ENCODE measurements around the gene SLC43A1. TPM values are rescaled to one million over a fixed set of nuclear protein-coding genes. Genes with fewer than 3 reads are reported as not detected.

Gene SLC43A1
- total RNA-seq, 2 experiments from 2014 or later, result 27.6 to 28.7 TPM

DNA sequence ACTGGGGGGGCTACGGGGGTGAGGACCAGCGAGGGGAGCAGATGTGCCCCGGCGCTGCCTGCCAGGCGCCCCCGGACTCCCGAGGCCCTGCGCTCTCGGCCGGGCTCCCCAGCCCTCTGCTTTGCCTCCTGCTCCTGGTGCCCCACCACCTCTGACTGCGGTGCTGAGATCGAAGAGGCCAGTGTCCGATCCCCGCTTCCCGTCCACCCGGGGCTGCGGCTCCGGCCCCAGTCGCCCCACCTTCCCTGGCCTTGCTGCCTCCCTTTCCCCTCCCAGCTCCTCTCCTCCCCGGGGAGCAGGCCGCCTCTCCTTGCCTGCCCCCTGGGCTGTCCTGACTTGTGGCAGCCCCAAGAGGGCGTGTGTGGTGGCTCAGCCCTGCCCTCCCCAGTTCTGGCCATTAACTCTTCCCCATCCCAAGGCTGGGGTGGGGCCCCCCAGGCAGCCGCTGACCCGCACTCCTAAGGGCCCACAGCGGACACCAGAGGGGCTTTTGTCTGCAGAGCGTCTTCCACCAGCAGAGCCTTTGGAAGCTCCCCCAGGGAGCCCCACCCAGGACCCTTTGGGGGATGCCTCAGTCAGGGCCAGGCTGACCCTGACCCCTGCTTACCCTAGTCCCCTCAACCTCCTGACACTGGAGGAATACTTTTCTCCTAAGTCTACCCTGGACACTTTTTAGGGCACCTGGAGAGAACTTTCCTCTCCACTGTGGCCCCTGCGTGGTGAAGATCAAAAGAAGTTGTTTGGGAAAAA is 38.6 kb downstream of the SLC43A1 start:
- ChIA-PET POLR2A (interaction anchor here (1.3 kb wide), 1 partner anchor 17 kb away, joined by 3 read pairs; no protein-coding TSS in a partner anchor), CTCF (interaction anchor here (0.6 to 10.9 kb wide), 12 partner anchors 14 to 227 kb away, joined by 3 to 124 read pairs (median 4); partner anchors contain the start of gene RTN4RL2)
- H3K4me3 Mint-ChIP-seq, result peak overlapping the region; percentile 59
- H3K27ac Mint-ChIP-seq, result peak overlapping the region; percentile 35
- peaks cover 30% of the 10 kb centered on the region for H3K4me1 Mint-ChIP-seq
- DNase-seq (peak; percentile 59), ATAC-seq (peak; percentile 49)
- no peaks in the 10 kb centered on the region for H3K36me3 Mint-ChIP-seq (ENCODE audit: low read depth)
- H3K27me3 Mint-ChIP-seq, result peaks cover 14% of the 10 kb centered on the region
- intact Hi-C loops (cut with DNase I, micrococcal nuclease), result loop anchor here (1.0 to 5.0 kb wide), 2 partner anchors 17 to 50 kb away; partner anchors contain the start of genes RTN4RL2 (in 1 of the 2) and SLC43A3 (in 1 of the 2)
- H3K9me3 Mint-ChIP-seq (ENCODE audit: low read depth), result no peaks in the 10 kb centered on the region

GRCh38 chr11:57476047-57476756 is 39.3 kb downstream of the SLC43A1 start:
- DNase-seq (peak; percentile 50), ATAC-seq (peak; percentile 8)
- Mint-ChIP-seq H3K36me3 (ENCODE audit: low read depth) (no peaks in the 10 kb centered on the region), H3K4me3 (peak overlapping the region; percentile 59), H3K4me1 (peaks cover 30% of the 10 kb centered on the region), H3K27me3 (peaks cover 7% of the 10 kb centered on the region), H3K27ac (peak overlapping the region; percentile 37), H3K9me3 (ENCODE audit: low read depth) (no peaks in the 10 kb centered on the region)
- intact Hi-C loops (cut with DNase I, micrococcal nuclease), result loop anchor here (1.0 to 5.0 kb wide), 2 partner anchors 16 to 49 kb away; partner anchors contain the start of genes RTN4RL2 (in 1 of the 2) and SLC43A3 (in 1 of the 2)
- ChIA-PET POLR2A (no interaction called here), CTCF (interaction anchor here (0.6 to 10.9 kb wide), 7 partner anchors 14 to 176 kb away, joined by 3 to 124 read pairs (median 4); partner anchors contain the start of gene RTN4RL2)

DNA sequence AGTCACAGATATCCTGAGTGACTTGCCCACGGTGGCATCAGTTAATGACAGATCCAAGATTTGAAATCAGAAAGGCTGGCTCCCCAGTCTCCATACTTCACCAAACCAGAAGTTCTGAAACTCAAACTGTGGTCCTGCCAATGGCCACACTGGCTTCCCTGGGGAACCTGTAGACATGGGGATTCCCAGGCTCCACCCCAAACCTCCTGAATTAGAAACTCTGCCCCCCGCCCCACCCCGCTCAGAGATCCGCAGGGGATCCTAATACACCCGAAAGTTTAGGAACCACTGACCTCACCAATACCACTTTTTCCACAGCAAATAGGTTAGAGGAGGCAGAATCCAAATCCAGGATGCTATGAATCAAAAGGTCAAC is 39.8 kb downstream of the SLC43A1 start:
- Mint-ChIP-seq H3K36me3 (ENCODE audit: low read depth) (no peaks in the 10 kb centered on the region), H3K27ac (peak overlapping the region; percentile 37), H3K9me3 (ENCODE audit: low read depth) (no peaks in the 10 kb centered on the region), H3K27me3 (peaks cover 5% of the 10 kb centered on the region), H3K4me1 (peaks cover 30% of the 10 kb centered on the region), H3K4me3 (peak overlapping the region; percentile 59)
- no peak for ATAC-seq
- ChIA-PET POLR2A (no interaction called here), CTCF (interaction anchor here (0.7 to 10.9 kb wide), 5 partner anchors 16 to 180 kb away, joined by 3 to 124 read pairs (median 5); partner anchors contain the start of gene RTN4RL2)
- DNase-seq, result no peak
- intact Hi-C loops (cut with DNase I, micrococcal nuclease), result loop anchor here (1.0 to 5.0 kb wide), 2 partner anchors 15 to 48 kb away; partner anchors contain the start of genes RTN4RL2 (in 1 of the 2) and SLC43A3 (in 1 of the 2)

GRCh38 chr11:57475191-57475590 is 40.3 kb downstream of the SLC43A1 start:
- intact Hi-C loops (cut with DNase I, micrococcal nuclease), result loop anchor here in 1 of 2 experiments (5.0 kb wide), 1 partner anchor 48 kb away; the partner anchor contains the start of gene SLC43A3
- POLR2A ChIA-PET, result no interaction called here
- no peak for ATAC-seq
- H3K36me3 Mint-ChIP-seq (ENCODE audit: low read depth), result no peaks in the 10 kb centered on the region
- CTCF ChIA-PET, result interaction anchor here (0.7 to 3.7 kb wide), 9 partner anchors 9 to 289 kb away, joined by 3 to 16 read pairs (median 4); partner anchors contain the start of gene TIMM10
- peaks cover 5% of the 10 kb centered on the region for H3K27me3 Mint-ChIP-seq
- H3K9me3 Mint-ChIP-seq (ENCODE audit: low read depth), result no peaks in the 10 kb centered on the region
- DNase-seq, result no peak
- peaks cover 30% of the 10 kb centered on the region for H3K4me1 Mint-ChIP-seq
- no peak overlapping the region for H3K4me3 Mint-ChIP-seq
- H3K27ac Mint-ChIP-seq, result no peak overlapping the region

- intact Hi-C loops (cut with DNase I, micrococcal nuclease), result loop anchor here in 1 of 2 experiments (5.0 kb wide), 1 partner anchor 47 kb away; the partner anchor contains the start of gene SLC43A3
- ChIA-PET CTCF (interaction anchor here (0.7 to 3.7 kb wide), 10 partner anchors 9 to 289 kb away, joined by 3 to 16 read pairs (median 4); partner anchors contain the start of gene TIMM10), POLR2A (interaction anchor here (0.6 to 0.7 kb wide), 2 partner anchors 53 to 1428 kb away, joined by 3 to 4 read pairs; no protein-coding TSS in a partner anchor)
- Mint-ChIP-seq H3K4me3 (no peak overlapping the region), H3K27me3 (peaks cover 5% of the 10 kb centered on the region), H3K27ac (no peak overlapping the region), H3K4me1 (peaks cover 30% of the 10 kb centered on the region), H3K36me3 (ENCODE audit: low read depth) (no peaks in the 10 kb centered on the region), H3K9me3 (ENCODE audit: low read depth) (no peaks in the 10 kb centered on the region)
- ATAC-seq, result no peak
- no peak for DNase-seq
Observed at GRCh38 chr11:57474803-57475115, 40.7 kb downstream of the SLC43A1 start.

DNA sequence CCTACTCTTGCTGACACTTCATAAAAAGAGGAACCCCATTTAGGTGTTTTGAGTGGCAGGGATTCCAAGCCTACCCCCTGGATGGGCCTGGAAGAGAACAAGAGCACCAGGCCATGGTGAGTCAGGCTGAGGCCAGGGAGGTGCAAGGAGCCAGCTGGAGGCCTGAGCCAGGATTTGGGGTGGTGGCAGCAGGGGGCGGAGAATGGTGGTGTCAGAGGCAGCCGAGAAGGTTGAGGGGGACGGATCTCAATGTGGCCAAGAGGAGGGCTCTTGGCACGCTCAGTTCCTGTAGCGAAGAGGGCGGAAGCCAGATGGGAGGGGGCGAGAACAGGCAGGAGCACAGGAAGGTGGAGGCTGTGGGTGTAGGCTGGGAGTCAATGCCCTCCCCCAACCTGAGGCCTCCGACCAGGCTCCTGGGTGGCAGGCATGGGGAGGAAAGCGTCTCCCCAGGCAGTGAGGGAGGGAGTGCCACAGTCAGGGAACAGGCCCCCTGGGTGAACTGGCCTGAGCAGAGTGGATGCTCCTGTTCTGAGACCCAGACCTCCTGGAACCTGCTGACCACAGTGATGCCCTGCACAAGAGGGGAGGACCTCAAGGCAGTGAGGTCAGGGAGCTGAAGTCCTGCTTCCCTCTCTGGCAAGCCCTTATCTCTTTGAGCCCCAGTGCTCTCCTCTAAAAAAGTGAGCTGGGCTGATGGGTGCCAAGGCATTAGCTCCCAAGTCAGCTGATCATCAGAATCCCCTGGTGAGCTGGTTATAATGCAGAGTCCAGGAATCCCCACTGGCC is 41.3 kb downstream of the SLC43A1 start:
- intact Hi-C loops (cut with DNase I, micrococcal nuclease), result no loop called here
- ChIA-PET CTCF (interaction anchor here (0.6 to 4.5 kb wide), 12 partner anchors 8 to 290 kb away, joined by 3 to 38 read pairs (median 4); partner anchors contain the start of genes RTN4RL2 and TIMM10), POLR2A (interaction anchor here (0.6 to 0.7 kb wide), 2 partner anchors 53 to 1428 kb away, joined by 3 to 4 read pairs; no protein-coding TSS in a partner anchor)
- Mint-ChIP-seq H3K27ac (peak overlapping the region; percentile 14), H3K4me3 (peak overlapping the region; percentile 8), H3K27me3 (peaks cover 5% of the 10 kb centered on the region), H3K4me1 (peaks cover 30% of the 10 kb centered on the region), H3K9me3 (ENCODE audit: low read depth) (no peaks in the 10 kb centered on the region), H3K36me3 (ENCODE audit: low read depth) (no peaks in the 10 kb centered on the region)
- peak; percentile 66 for DNase-seq
- peak; percentile 73 for ATAC-seq

- H3K9me3 Mint-ChIP-seq (ENCODE audit: low read depth), result no peaks in the 10 kb centered on the region
- POLR2A ChIA-PET, result no interaction called here
- ATAC-seq (no peak), DNase-seq (no peak)
- peaks cover 5% of the 10 kb centered on the region for H3K27me3 Mint-ChIP-seq
- no peak overlapping the region for H3K27ac Mint-ChIP-seq
- no peaks in the 10 kb centered on the region for H3K36me3 Mint-ChIP-seq (ENCODE audit: low read depth)
- H3K4me3 Mint-ChIP-seq, result no peak overlapping the region
- peaks cover 30% of the 10 kb centered on the region for H3K4me1 Mint-ChIP-seq
- CTCF ChIA-PET, result interaction anchor here (0.6 to 4.5 kb wide), 13 partner anchors 8 to 171 kb away, joined by 3 to 38 read pairs (median 3); partner anchors contain the start of genes RTN4RL2 and UBE2L6
- intact Hi-C loops (cut with DNase I, micrococcal nuclease), result no loop called here
Observed at GRCh38 chr11:57473285-57473841, 42.1 kb downstream of the SLC43A1 start.

DNA sequence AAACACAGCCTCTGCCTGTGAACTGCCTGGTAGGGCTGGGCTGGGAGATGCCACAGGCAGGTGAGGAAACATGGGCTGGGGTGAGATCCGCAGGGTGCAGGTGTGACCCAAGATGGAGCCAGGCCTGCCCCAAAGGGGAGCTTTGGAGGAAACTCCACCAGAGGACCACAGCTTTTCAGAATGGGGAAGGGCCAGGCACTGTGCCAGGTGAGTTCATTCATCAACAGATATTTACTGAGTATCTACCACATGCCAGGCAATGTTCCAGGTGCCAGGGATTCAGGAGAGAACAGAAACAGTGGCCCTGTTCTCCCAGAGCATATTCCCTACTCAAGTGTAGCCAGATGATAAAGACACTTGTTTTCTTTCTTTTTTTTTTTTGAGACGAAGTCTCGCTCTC is 44.0 kb downstream of the SLC43A1 start:
- intact Hi-C loops (cut with DNase I, micrococcal nuclease), result no loop called here
- Mint-ChIP-seq H3K27ac (no peak overlapping the region), H3K27me3 (peaks cover 5% of the 10 kb centered on the region), H3K9me3 (ENCODE audit: low read depth) (no peaks in the 10 kb centered on the region), H3K36me3 (ENCODE audit: low read depth) (no peaks in the 10 kb centered on the region), H3K4me1 (peaks cover 26% of the 10 kb centered on the region), H3K4me3 (no peak overlapping the region)
- ChIA-PET POLR2A (no interaction called here), CTCF (interaction anchor here (1.1 to 4.5 kb wide), 5 partner anchors 9 to 27 kb away, joined by 3 to 38 read pairs (median 4); partner anchors contain the start of gene RTN4RL2)
- ATAC-seq (no peak), DNase-seq (no peak)

DNA sequence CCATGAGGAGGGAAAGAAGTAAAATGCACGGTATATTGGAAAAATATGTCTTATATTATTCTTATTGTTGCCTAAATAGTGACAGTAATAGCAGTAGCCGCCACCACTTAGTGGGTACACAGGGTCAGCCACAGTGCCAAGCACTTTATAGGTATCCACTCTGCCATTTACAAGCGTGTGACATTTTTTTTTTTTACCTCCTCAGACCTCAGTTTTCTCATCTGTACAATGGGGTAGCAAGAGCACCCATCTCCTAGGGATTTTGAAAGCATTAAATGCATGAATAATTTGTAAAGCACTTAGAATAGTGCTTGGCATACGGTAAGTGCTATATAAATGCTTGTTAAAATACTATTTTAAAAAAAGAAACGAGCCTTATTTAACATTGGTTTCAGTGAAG is 46.2 kb downstream of the SLC43A1 start:
- ChIA-PET POLR2A (no interaction called here), CTCF (interaction anchor here (0.7 kb wide), 1 partner anchor 90 kb away, joined by 3 read pairs; no protein-coding TSS in a partner anchor)
- Mint-ChIP-seq H3K27me3 (peaks cover 3% of the 10 kb centered on the region), H3K4me3 (no peak overlapping the region), H3K36me3 (ENCODE audit: low read depth) (no peaks in the 10 kb centered on the region), H3K27ac (no peak overlapping the region), H3K4me1 (peaks cover 7% of the 10 kb centered on the region), H3K9me3 (ENCODE audit: low read depth) (no peaks in the 10 kb centered on the region)
- intact Hi-C loops (cut with DNase I, micrococcal nuclease), result no loop called here
- no peak for DNase-seq
- no peak for ATAC-seq

GRCh38 chr11:57468276-57468675 is 47.2 kb downstream of the SLC43A1 start:
- Mint-ChIP-seq H3K27ac (no peak overlapping the region), H3K4me1 (no peaks in the 10 kb centered on the region), H3K36me3 (ENCODE audit: low read depth) (no peaks in the 10 kb centered on the region), H3K4me3 (no peak overlapping the region), H3K9me3 (ENCODE audit: low read depth) (no peaks in the 10 kb centered on the region), H3K27me3 (peaks cover 3% of the 10 kb centered on the region)
- no peak for DNase-seq
- CTCF ChIA-PET, result interaction anchor here (0.7 kb wide), 1 partner anchor 89 kb away, joined by 3 read pairs; no protein-coding TSS in a partner anchor
- ATAC-seq, result no peak
- intact Hi-C loops (cut with DNase I, micrococcal nuclease), result no loop called here
- POLR2A ChIA-PET, result no interaction called here
